Endothelial cell of umbilical vein (primary cell): ENCODE results near the gene LZTS3.

Source experiments
- EZH2 ChIP-seq: IDR thresholded peaks from 2 replicates; pipeline ENCODE4 v1.6.1; 2012; ENCODE audit warnings: borderline replicate concordance, low read depth, mild to moderate bottlenecking, moderate library complexity, low read length, inconsistent platforms; ENCODE audit not compliant: severe bottlenecking
- POLR2AphosphoS5 ChIP-seq: IDR thresholded peaks from 2 replicates; pipeline ENCODE4 v1.6.1; 2012; ENCODE audit warnings: low read depth, mild to moderate bottlenecking, control low read depth, low read length, moderate library complexity; ENCODE audit not compliant: insufficient read depth
- TF ChIP-seq, protein P1 (sequence below), 2 donors: IDR thresholded peaks; 1 replicate in 1 of 2; 2 replicates in 1 of 2; pipeline ENCODE4 v1.5.1; 2011; ENCODE audit warnings: low read length in 2 of 2, mild to moderate bottlenecking in 2 of 2, moderate library complexity in 2 of 2, control low read depth in 1 of 2, inconsistent platforms in 1 of 2, low read depth in 1 of 2; ENCODE audit not compliant: insufficient read depth in 1 of 2; ENCODE audit errors: extremely low read depth in 1 of 2

DNA sequence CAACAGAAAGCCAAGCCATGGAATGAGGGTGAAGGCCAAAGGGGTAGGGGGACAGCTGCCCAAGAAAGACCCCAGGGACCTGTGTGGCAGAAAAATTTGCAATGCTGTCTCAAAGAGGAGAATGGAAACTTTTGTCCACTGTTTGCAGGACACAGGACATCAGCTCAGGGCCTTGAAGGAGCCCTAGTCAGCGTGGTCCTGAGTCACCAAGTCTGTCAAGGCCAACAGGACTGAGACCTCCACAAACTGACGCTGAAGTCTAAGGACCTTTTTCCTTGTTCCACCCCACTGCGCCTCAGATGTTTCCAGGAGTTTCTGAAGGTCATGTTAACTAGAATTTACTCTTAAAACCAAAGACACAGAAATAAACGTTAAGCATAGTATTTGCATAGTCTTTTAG lies 57.0 kb downstream of the LZTS3 start:
- TF ChIP-seq, protein P1, sequence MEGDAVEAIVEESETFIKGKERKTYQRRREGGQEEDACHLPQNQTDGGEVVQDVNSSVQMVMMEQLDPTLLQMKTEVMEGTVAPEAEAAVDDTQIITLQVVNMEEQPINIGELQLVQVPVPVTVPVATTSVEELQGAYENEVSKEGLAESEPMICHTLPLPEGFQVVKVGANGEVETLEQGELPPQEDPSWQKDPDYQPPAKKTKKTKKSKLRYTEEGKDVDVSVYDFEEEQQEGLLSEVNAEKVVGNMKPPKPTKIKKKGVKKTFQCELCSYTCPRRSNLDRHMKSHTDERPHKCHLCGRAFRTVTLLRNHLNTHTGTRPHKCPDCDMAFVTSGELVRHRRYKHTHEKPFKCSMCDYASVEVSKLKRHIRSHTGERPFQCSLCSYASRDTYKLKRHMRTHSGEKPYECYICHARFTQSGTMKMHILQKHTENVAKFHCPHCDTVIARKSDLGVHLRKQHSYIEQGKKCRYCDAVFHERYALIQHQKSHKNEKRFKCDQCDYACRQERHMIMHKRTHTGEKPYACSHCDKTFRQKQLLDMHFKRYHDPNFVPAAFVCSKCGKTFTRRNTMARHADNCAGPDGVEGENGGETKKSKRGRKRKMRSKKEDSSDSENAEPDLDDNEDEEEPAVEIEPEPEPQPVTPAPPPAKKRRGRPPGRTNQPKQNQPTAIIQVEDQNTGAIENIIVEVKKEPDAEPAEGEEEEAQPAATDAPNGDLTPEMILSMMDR (IDR thresholded peaks at IDR 0.05; ENCODE audit: extremely low read depth in 1 of 2, insufficient read depth in 1 of 2, low read depth in 1 of 2, low read length in 2 of 2) = no peak
- no peak for TF ChIP-seq EZH2
- TF ChIP-seq POLR2AphosphoS5 = no peak
